Stimulated activated CD8-positive, alpha-beta memory T cell treated with anti-CD3 and anti-CD28 coated beads, Interleukin-12 subunit alpha, Interleukin-12 subunit beta, amount 100 ng/mL, for 4 hours (primary cell): ENCODE data around the gene GALNS.

ENCODE experiments used
- DNase-seq: peaks from one replicate; pipeline ENCODE4 v3.0.0-alpha.2; 2020; ENCODE audit warnings: low read depth

The GALNS gene

GRCh38 chr16:88769617-88770460 is 86.9 kb downstream of the GALNS start:
- DNase-seq: no peak

GRCh38 chr16:88768071-88768783 is 88.5 kb downstream of the GALNS start:
- DNase-seq: no peak

- DNase-seq: no peak
Observed at GRCh38 chr16:88767546-88768070, 89.1 kb downstream of the GALNS start.

- DNase-seq: no peak
Observed at GRCh38 chr16:88766975-88767374, 89.8 kb downstream of the GALNS start.

- no peak for DNase-seq
Observed at GRCh38 chr16:88764913-88765349, 91.8 kb downstream of the GALNS start.

- DNase-seq: no peak
Observed at GRCh38 chr16:88764080-88764479, 92.7 kb downstream of the GALNS start.
